Measurements from ENCODE around the gene SCYGR5.
A peak's percentile ranks its signal among the peaks of the same experiment; 100 is the strongest.
"Not testable (repeated sequence)": the region's sequence is repeated elsewhere in the genome, so short reads cannot be mapped to it uniquely, and the experiment has no call there.

Gene SCYGR5, protein sequence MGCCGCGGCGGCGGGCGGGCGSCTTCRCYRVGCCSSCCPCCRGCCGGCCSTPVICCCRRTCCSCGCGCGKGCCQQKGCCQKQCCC

DNA sequence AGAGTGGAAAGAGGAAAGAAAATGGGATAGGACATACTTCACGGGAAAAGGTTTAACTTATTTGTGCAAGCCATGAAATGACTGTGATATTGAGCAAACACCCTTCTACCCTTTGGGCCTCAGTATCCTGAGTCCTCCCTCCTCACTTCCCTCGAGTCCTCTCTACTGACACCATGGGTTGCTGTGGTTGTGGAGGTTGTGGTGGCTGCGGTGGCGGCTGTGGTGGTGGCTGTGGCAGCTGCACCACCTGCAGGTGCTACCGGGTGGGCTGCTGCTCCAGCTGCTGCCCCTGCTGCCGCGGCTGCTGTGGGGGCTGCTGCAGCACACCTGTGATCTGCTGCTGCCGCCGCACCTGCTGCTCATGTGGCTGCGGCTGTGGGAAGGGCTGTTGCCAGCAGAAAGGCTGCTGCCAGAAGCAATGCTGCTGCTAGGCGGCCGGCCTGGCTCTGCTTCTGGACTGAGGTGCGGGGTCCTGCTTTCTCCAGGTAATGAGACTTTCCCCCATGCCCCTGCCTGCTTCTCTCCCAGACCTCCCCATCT lies at the start of gene SCYGR5:
TSS of gene SCYGR5 (plus strand) at position 174 of the 540 bp plus-strand sequence. CDS start at position 174, 0 bp downstream.
- DNase-seq: not testable (repeated sequence)

DNA sequence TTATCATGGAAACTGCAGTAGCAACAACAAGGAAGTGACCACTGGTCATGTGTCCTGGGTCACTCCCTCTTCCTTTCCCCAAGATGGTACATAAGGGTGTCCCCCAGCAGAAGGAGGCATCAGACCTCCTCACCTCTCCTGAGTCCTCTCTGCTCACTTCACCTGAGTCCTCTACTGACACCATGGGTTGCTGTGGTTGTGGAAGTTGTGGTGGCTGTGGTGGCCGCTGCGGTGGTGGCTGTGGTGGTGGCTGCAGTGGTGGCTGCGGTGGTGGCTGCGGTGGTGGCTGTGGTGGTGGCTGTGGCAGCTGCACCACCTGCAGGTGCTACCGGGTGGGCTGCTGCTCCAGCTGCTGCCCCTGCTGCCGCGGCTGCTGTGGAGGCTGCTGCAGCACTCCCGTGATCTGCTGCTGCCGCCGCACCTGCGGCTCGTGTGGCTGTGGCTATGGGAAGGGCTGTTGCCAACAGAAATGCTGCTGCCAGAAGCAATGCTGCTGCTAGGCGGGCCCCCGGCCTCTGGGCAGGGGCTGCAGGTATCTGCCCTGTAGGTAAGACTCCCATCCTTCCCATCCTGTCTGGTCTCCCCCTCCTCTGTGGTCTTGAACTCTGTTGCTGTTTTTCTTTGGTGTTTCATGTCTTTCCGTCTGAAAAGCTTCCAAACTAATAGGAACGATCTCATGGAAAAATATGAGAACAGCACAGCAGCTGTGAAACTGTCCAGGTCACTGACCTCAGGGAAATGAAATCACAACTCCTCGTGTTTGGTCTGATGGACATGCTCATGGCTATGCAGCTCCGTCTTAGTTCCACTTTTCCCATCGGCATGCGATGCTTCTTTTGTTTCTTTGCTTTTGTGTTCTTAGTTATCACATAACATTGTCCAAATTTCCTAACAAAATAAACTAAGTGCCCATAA lies 49.0 kb upstream of the SCYGR5 start, which contains the start of gene SCYGR4:
TSS of gene SCYGR4 (plus strand) at position 183 of the 915 bp plus-strand sequence. CDS start at position 183, 0 bp downstream.
- DNase-seq: no peak

DNA sequence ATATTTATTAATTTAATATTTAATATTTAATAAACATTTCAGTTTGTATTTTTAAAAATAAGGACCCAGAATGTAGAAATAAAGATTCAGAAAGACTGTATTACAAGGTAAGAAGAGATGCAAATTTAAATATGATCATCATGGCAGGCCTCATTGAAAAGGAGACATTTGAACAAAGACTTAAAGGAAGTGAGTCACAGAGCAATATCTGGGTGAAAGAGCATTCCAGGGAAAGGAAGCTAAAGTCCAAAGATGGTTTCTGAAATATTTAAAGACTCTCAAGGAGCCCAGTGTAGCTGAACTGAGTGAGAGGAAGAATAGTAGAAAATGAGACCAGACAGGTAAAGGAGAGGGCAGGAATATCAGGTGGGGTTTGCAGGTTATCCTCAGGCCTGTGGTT lies 43.4 kb upstream of the SCYGR5 start:
- peak in 1 of 2 donors; percentile 25 for DNase-seq

DNA sequence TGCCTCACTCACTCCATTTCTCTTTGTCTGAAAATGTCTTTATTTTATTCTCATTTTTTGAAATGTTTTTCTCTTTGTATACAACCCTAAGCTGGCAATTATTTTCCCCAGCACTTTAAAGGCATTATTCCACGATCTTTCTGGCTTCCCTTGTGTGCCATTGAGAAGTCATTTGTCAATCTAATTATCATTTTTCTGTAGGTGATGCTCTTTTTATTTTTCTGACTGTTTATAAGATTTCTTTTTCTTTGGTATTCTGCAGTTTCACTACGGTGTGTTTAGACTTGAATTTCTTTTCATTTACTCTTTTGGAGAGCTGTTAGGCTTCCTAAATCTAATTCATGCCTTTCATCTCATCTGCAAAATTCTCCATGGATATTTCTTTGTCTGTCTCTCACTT lies 41.2 kb upstream of the SCYGR5 start:
- DNase-seq: no peak

DNA sequence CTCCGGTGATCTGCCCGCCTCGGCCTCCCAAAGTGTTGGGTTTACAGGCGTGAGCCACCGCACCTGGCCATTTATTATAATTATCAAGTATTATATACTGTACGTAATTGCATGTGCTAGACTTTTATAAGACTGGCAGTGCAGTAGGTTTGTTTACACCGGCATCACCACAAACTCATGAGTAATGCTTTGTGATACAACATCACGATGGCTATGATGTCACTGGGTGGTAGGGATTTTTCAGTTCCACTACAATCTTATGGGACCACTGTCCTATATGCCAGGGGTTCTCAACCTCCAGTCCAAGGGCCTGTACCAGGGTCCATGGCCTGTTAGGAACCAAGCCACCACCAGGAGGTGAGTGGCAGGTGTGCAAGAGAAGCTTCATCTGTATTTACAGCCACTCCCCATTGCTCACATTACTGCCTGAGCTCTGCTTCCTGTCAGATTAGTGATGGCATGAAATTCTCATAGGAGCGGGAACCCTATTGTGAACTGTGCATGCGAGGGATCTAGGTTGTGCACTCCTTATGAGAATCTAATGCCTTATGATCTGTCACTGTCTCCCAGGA lies 39.9 kb upstream of the SCYGR5 start:
- no peak for DNase-seq

DNA sequence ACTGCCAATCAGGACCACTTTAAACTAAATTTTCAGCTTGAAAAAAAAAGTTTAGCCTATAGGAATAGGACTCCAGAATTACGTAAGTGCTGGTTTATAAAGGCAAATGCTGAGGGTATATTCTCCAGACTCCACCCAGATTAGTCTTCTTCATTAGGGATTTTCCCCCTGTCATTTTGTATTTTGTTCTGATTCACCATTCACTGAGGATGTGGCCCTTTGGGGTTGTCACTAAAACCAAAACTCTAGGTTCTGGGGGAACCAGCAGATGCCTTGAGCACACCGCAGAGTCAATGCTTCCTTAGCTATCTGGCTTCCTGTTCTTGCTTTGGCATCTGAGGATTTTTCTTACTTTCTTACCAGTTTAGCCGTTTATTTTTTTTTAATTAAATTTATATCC lies 38.8 kb upstream of the SCYGR5 start:
- peak in 1 of 2 donors; percentile 24 for DNase-seq

DNA sequence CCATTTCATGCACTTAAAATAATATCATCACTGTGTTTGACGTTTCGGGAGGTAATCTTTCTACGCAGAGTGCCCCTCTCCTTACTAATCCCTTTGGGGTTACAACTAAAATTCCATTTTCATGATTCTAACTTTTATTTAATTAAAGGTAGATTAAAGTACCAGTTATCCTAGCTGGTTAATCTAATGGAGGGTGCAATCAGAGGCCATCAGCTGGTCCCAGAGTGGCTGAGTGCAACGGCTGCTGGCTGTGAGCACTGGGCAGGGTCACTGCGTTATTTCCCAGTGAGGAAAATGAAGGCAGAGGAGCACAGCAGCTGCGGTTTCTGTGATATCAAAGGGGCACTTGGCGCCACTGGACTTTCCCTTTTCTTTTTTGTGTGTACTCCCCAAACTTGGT lies 37.2 kb upstream of the SCYGR5 start:
- no peak for DNase-seq

DNA sequence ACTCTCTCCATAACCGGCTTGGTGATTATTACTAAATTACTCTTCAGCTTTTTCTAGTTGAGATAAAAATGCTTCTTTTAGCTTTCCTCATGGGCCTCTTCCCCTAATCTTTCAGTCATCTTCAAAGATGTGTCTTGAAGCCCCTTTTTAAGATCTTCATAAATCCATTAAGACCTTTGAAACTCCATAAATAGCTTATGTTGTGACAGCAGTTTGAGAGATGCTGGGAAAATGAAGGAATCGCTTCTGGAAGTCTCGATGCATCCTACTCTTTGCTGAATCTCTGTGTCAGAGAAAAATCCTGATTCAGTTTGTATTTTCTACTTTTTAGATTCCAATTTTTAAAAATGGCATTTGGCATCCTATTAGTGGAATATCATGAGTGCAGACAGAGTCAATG lies 36.3 kb upstream of the SCYGR5 start:
- no peak for DNase-seq

DNA sequence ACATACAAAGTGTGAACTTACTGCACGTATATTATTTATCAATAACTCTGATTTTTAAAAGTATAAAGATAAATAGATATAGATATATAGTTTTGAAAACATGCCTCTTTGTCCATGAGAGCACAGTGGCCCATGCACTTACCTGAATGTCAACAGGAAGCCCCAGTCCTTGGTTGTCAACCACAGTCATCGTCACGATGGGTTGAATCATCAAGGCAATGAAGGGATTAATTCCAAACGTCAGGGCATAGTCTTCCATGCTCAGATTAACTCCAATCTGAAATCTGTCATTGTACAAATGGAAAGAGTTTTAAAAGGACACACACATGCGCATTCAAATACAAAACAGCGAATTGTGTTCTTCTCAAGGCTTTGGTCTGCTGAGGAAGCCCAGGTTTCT lies 33.8 kb upstream of the SCYGR5 start:
- DNase-seq: no peak

DNA sequence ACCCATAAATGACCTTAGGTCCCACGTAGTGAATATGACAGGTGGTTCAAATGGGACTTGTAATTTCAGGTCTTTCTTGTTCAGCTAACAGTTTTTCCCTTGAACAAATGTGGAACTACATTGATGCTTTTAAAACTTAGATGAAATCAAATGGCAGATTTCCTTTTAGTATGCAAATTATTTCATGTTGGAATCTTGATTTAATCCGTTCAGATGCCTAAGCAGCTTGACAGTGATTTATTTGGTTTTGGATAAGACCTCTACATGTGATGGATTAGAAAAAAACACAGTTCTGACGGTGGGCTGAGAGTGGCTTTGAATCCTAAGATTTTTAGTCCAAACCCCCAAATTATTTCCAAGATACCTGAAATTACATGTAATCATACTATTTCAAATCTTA lies 32.4 kb upstream of the SCYGR5 start:
- DNase-seq: no peak

DNA sequence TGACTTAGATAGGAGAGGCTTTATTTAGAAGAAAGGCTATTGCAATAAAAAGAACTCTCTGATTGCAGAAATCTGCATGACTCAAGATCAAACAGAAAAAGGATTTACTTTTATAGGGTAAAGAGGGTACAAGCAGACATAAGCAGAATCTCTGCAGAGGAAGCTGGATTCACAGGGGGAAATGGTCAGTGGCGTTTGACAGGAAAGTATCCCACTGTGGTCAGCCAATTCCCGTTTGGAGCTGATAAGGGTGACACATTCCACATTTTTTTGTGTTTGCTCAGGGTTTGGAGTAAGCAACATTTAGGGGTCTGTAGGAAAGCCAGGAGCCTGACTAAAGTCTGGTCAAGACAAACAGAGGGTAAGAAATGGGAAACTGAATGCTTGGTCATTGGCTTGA lies 23.9 kb upstream of the SCYGR5 start:
- DNase-seq: no peak

DNA sequence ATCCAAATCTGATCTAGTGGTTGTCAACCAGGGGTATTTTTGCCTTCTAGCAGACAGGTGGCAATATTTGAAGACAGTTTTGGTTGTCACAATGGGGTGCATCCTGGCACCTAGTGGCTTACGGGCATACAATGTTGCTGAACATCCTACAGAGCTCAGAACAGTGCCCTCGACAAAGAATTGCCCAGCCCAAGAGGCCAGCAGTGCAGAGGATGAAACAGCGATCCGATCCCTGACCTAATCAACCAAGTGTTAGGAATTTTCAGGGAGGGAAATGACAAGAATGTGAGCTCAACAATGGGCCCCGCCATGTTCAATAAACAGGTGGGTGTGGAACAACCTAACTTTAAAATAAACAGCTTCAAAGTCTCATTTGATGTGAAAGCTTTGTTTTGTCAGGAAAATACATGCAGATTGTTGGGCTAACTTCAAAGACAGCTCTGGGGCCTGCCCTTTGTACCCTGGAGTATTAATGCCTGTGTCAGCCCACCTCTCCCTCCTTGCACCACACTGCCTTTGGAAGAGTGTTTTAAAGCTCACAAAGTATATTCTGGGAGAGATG lies 22.5 kb upstream of the SCYGR5 start:
- DNase-seq: no peak

DNA sequence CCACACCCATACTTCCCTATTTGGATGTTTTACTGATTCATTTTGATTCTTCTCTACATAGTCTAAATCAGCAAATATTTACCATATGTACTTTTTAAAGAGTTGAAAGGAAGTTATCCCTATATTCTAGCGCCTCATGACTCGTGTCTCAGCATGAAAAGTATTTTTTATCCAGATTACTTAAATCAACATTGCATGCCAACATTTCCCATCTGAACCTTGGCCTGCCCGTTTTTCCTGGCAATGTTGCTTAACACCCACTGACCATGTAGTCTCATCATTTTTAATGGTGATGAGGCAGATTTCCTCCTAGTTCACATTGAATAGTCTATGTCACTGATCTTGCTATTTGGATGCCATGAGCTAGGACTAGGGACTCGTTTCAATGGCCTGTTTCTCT lies 13.2 kb upstream of the SCYGR5 start:
- peak in 1 of 2 donors; percentile 14 for DNase-seq

DNA sequence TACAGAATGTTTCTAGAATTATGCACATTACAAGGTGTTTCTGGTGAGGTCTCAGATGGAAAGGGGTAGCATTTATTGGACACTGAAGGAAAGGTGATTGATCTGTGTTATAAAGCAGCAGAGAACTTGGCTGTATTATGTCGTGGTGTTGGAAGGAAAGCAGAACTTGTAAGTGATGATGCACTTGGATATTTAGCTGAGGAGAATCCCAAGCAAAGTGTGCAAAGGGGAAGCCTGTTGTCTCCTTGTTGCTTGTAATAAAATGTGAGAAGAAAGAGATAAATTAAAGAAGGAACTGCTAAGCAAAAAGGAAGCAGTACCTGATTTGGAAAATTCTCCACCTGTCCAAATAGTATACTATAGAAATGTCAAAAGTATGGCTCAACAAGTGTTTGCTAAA lies 12.2 kb upstream of the SCYGR5 start:
- peak in 1 of 2 donors; percentile 27 for DNase-seq

DNA sequence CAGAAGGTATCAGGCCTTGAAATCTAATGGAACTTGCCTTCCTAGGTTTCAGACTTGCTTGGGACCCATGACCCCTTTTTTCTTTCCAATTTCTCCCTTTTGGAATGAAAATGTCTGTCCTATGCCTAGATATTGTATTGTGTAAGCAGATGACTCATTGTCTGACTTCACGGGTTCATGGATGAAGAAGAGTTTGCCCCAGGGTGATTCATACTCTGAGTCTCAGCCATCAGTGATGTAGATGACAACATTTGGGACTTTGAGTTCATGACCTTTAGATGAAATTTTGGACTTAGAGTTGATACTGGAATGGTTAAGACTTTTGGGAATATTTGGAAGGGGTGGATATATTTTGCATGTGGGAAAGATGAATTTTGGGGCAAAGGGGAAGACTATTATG lies 11.2 kb upstream of the SCYGR5 start:
- peak; percentile 88 to 89 for DNase-seq

DNA sequence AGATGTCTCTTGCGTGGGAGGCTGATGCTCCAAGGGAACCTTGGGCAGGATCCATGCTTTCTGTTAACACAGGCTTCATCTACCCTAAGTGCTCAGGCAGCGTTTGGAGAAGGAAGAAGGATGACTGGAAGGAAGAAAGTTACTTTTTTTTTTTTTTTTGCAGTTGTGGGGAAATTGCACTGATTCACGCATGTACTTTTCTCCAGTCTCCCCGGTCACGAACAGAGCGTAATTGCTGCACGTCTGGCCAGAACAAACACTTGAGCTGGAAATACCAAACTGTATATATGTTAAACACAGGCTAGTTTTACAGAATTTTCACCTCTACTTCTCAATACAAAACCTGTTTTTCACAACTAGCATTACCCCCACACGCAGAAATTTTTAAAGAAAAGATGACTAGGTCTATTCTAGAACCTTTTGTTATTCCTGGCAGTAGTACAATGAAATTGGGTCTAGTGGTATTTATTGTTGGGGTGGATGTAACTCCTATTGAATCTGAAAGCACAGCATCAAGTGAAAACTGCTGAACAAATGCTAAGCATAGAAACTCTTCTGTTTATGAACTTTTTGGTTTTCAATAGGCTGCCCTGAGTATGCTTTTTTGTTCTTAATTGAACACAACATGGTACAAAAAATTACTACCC lies 9.3 kb upstream of the SCYGR5 start:
- no peak for DNase-seq

DNA sequence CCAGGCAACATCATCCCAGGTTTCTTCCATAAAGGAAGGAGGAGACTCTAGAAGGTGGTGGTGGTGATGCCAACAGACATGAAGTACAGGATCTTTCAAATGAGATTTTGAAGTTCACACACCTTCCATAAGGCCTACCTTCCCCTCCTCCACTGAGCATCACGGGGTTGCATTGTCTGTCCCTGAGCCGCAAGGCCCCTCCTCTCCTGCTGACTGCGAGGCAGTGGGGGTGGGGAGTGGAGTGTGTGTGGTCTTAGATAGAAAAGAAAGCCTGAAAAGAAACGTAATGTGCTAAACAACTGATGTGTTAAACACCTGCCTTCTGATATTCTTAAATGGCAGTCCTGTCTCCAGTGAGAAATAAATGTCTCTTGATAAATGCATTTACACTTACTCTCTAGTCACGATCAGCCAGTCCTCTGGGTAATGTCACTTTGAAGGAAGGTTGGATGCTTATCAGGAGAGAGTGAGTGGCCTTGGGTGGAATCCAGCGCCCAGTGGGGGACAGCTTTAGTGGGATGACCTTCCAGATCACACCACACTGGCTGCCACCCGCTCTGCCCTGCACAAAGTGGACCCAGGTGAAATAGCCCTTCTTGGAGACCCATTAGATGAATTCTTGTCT lies 5.5 kb upstream of the SCYGR5 start:
- DNase-seq: no peak

DNA sequence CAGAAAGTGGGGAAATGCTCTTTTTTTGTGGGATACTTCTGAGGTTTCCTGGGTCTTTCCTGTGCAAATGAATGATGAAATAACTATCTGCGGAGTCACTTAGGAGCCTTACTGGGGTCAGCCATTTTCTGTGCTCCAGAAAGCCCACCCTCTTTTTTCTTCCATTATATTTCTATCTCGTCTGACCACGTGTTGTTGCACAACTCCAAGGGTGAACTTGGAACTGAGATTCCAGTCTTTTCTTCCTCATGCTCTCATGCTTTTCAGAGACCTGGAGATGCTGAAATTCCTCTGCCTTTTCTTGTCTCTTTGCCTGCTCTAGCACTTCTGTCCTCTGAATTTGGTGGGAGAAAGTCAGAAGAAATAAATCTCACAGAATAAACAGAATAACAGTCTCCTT lies 4.8 kb upstream of the SCYGR5 start:
- DNase-seq: no peak

DNA sequence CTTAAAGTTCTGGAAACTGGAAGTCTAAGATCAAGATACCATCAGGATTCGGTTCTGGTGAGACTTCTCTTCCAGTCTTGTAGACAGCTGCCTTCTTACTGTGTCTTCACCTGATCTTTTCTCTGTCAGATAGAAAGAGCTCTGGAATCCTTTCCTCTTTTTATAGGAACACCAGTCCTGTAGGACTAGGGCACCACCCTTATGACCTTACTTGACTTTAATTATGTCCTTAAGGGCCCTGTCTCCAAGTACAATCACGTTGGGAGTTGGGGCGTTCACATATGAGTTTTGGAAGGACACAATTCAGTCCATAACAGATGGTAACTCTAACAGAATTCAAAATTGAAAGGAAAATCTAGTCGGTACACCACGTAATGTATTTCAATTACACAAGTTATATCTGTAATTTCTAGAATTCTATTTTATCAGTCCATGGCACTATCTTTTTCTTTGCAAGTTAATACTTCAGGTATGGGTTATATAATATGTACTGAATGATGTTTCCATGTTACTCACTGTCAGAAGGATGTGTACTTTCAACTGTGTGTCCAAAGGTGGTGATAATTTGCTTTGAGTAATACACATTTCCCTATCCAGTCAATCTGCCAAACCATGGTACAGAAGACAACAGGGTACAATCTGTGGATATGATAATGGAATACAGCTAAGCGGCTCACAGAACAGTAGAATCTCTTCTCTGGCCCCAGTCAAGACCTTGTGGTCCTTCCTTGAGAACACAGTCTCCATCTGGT lies 1.2 kb upstream of the SCYGR5 start:
- DNase-seq: no peak

DNA sequence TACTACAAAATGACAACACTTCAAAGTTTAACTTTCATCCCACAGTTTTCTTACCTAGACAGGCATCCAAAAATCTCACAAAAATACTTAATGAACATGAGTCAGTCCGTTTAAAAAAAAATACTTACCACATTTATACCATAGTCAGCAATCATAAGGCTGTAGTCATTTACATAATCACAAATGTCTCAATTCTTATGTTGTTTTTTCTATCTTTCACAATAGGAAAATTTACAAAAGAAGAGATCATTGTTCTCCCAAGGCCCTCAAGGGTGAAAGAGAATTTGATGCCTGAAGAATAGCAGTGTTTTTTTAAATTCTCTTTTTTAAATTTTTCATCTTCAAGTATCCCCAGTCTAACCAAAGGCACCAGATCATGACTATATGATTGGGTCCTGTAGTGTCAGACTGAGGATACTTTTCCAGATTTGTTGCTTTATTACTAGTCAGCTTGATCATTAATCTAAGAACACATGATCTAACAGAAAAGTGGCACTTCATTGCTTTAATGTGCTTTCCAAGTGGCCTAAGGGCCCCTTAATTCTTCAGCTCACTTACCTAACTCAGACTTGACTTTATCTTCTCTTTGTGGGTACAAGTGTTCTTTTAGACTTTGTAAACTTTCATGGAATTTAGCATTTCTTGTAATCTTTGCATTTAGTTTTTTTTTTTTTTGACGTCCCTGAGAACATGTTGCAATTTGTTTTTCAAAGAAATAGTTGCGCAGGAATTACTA lies 4.7 kb downstream of the SCYGR5 start:
- peak in 1 of 2 donors; percentile 34 for DNase-seq

DNA sequence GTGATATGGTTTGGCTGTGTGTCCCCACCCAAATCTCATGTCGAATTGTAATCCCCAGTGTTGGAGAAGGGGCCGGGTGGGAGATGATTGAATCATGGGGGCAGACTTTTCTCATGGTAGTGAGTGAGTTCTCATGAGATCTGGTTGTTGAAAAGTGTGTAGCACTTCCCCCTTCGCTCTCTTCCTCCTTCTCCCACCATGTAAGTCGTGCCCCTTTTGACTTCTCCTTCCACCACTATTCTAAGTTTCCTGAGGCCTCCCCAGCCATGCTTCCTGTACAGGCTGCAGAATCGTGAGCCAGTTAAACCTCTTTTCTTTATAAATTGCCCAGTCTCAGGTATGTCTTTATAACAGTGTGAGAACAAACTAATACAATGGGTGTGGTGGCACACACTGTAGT lies 7.0 kb downstream of the SCYGR5 start:
- peak in 1 of 2 donors; percentile 14 for DNase-seq

All from inflammatory macrophage treated with lipopolysaccharide for 1 hour (primary cell).